Measurements from ENCODE around the gene CAMTA1. TPM values are rescaled to one million over a fixed set of nuclear protein-coding genes. Genes with fewer than 3 reads are reported as not detected.

CAMTA1 gene
- total and polyA plus RNA-seq, 8 donors = 13.0 to 54.2 (median 23.6) TPM

DNA sequence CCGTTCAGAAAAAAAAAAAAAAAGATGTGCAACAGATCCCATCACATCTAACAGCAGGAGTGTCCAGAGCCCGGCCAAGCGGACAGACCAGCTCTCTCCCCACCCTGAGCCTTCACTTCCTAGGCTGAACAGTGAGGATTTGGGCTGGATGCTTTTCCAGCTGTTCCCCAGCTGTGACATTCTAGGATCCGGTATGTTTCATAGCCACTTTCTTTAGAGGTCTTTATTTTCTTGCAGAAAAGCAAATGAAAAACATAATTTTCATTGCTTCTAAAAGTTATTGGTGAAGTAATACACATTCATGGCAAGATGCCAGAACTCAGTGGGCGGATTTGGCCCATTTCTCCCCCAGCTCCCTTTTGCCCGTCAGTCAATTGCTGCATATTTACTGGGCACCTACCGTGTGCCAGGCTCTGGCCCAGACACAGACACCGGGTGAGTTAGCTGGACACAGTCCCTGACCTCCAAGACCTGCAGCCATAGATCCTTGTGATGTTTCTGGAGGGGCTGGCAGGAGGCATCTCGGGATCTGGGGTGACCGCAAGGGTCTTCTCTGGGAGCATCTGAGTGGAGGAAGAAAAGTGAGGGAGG lies 772.1 kb downstream of the CAMTA1 start:
- Histone ChIP-seq H3K4me1 (no peaks in the 10 kb centered on the region), H3K27me3 (no peaks in the 10 kb centered on the region), H3K4me3 (no peak overlapping the region), H3K9me3 (no peaks in the 10 kb centered on the region), H3K36me3 (no peaks in the 10 kb centered on the region), H3K27ac (no peak overlapping the region)
- TF ChIP-seq, protein P1, sequence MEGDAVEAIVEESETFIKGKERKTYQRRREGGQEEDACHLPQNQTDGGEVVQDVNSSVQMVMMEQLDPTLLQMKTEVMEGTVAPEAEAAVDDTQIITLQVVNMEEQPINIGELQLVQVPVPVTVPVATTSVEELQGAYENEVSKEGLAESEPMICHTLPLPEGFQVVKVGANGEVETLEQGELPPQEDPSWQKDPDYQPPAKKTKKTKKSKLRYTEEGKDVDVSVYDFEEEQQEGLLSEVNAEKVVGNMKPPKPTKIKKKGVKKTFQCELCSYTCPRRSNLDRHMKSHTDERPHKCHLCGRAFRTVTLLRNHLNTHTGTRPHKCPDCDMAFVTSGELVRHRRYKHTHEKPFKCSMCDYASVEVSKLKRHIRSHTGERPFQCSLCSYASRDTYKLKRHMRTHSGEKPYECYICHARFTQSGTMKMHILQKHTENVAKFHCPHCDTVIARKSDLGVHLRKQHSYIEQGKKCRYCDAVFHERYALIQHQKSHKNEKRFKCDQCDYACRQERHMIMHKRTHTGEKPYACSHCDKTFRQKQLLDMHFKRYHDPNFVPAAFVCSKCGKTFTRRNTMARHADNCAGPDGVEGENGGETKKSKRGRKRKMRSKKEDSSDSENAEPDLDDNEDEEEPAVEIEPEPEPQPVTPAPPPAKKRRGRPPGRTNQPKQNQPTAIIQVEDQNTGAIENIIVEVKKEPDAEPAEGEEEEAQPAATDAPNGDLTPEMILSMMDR (IDR thresholded peaks at IDR 0.05) = no peak
- WGBS, 2 donors = 59 to 64% methylated on average over 10 of the region's 10 CpGs
- peak in 2 of 6 donors; percentile 12 to 32 for DNase-seq
- no peak for FAIRE-seq
- intact Hi-C loops (cut with DNase I) = no loop called here
- no peak for ATAC-seq

DNA sequence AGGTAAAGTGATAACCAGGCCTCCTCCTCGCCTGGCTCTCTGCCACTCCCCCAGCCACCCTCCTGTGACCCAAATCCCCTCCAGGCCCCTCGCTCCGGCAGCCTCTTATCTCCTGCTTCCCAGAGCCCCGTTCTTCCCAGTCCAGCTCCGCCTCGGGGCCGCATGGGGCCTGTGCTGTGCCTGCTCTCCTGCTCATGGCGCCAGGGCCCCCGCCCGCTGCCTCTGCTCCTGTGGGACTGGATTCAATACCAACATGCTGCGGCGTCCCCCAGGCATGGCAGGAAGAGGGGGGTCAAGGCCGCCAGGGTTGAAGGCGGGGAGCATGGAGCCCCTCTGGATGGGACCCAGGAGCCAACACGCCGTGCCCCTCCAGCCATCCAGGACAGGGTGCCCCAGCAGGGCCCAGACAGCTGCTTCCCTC lies 772.8 kb downstream of the CAMTA1 start:
- TF ChIP-seq, protein P1 (IDR thresholded peaks at IDR 0.05) = no peak
- no peaks in the 10 kb centered on the region for H3K36me3 ChIP-seq
- no peaks in the 10 kb centered on the region for H3K27me3 ChIP-seq
- no peaks in the 10 kb centered on the region for H3K9me3 ChIP-seq
- no peak overlapping the region for H3K27ac ChIP-seq
- ATAC-seq = no peak
- no peak overlapping the region for H3K4me3 ChIP-seq
- intact Hi-C loops (cut with DNase I) = no loop called here
- H3K4me1 ChIP-seq = no peaks in the 10 kb centered on the region
- WGBS, 2 donors = 71% methylated on average over 16 of the region's 16 CpGs
- DNase-seq = peak in 2 of 6 donors; percentile 21 to 65
- no peak for FAIRE-seq

DNA sequence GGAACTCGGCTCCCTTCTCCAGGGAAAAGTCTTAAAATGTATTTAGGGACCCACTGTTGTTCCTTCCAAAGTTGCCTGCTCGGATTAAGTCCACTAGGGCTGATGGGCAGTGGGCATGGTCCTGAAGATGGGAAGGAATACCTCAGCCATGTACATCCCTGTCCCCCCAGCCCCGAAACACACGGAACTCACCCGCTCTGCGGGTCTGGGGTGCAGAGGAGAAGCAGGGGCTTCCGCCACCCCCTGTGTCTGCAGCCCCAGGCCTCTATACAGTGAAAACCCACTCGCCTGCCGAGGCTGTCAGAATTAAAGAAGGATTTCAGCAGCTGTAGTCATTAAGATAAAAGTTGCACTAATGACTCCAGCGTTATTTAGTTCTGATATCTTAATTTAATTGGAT lies 773.2 kb downstream of the CAMTA1 start:
- Histone ChIP-seq H3K4me3 (no peak overlapping the region), H3K27me3 (no peaks in the 10 kb centered on the region), H3K9me3 (no peaks in the 10 kb centered on the region), H3K36me3 (no peaks in the 10 kb centered on the region), H3K4me1 (no peaks in the 10 kb centered on the region), H3K27ac (no peak overlapping the region)
- peak in 1 of 6 donors; percentile 4 for DNase-seq
- FAIRE-seq = no peak
- no peak for ATAC-seq
- TF ChIP-seq, protein P1 (IDR thresholded peaks at IDR 0.05) = no peak
- intact Hi-C loops (cut with DNase I) = no loop called here
- 84 to 90% methylated on average over 10 of the region's 10 CpGs for WGBS, 2 donors

DNA sequence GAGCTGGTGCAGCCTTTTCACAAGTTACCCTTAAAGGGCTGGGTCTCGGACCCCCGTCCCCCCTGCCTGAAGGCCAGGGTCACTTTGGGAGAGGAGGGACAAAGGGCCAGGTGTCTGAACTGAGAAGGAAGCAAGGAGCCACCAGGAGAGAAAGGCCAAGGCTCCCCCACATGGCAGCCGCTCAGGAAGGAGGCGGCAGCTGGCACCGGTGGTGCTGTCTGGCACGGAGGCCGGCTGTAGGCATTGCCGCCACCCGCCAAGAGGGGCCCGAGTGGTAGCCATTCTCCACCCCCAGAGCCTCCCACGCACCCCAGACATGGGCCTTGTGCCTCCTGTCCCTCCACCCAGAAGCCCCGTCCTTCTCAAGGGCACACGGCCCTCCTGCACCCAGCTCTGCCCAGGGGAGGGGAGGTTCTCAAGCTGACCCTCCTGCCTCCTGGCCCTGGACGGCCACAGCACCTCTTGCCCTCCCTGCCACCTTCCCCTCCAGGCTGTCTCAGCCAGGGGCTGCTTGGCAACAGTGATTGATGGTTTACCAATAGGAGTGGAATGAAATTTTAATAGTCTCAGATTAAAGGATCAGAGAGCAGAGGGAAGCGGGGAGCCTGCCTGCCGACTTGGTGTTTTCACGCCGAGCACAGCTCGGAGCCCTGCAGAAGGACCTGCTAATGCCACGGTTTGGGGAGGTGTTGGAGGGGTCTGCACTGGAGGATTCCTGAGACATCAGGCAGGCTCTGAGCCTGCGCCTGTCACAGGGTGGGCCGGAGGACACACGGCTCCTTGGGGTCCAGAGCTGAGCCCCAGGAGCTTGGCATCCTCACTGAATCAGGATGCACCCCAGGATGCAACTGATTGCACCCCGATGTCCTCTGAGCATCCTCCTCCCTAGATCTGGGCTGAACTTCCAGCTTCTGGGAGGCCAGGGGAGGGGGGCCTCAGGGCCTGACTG lies 773.9 kb downstream of the CAMTA1 start:
- Histone ChIP-seq H3K4me3 (no peak overlapping the region), H3K9me3 (no peaks in the 10 kb centered on the region), H3K4me1 (no peaks in the 10 kb centered on the region), H3K36me3 (no peaks in the 10 kb centered on the region), H3K27me3 (no peaks in the 10 kb centered on the region), H3K27ac (no peak overlapping the region)
- ATAC-seq (peak in 2 of 4 donors; percentile 24 to 35), FAIRE-seq (no peak), DNase-seq (peak in 2 of 6 donors; percentile 8 to 46)
- TF ChIP-seq, protein P1 (IDR thresholded peaks at IDR 0.05) = no peak
- intact Hi-C loops (cut with DNase I) = no loop called here
- 65 to 75% methylated on average over 24 of the region's 24 CpGs for WGBS, 2 donors
